GM10266 (cell line): Measurements from ENCODE around the gene LIFR.

Source experiments
- DNase-seq: peaks from one replicate; pipeline ENCODE4 v3.0.0; 2012; ENCODE audit errors: extremely low spot score
- CTCF ChIP-seq: IDR thresholded peaks from 2 replicates; pipeline ENCODE4 v1.5.1; 2012; ENCODE audit warnings: mild to moderate bottlenecking, low read depth; ENCODE audit not compliant: control insufficient read depth, insufficient read depth; ENCODE audit errors: missing control alignments

LIFR gene

GRCh38 chr5:38532165-38532669, 24.2 kb downstream of the LIFR start:
- DNase-seq: no peak
- no peak for TF ChIP-seq CTCF

GRCh38 chr5:38531518-38531917, 24.9 kb downstream of the LIFR start:
- DNase-seq: no peak
- TF ChIP-seq CTCF: no peak

GRCh38 chr5:38529955-38530646, 26.3 kb downstream of the LIFR start:
- DNase-seq: no peak
- no peak for TF ChIP-seq CTCF

GRCh38 chr5:38528162-38528703, 28.2 kb downstream of the LIFR start:
- TF ChIP-seq CTCF: no peak
- no peak for DNase-seq

GRCh38 chr5:38527475-38527874, 29.0 kb downstream of the LIFR start:
- DNase-seq: no peak

GRCh38 chr5:38524022-38524421, 32.4 kb downstream of the LIFR start:
- TF ChIP-seq CTCF: no peak
- DNase-seq: no peak

More at GRCh38 chr5:38527475-38527874, 29.0 kb downstream of the LIFR start:
- no peak for TF ChIP-seq CTCF

GRCh38 chr5:38519476-38519875, 37.0 kb downstream of the LIFR start:
- DNase-seq: no peak
- TF ChIP-seq CTCF: no peak
